GM06990 (cell line): ENCODE measurements around the gene PELI3.

ENCODE experiments used
- DNase-seq: peaks from one replicate; pipeline ENCODE4 v3.0.0-alpha.2; 2011; ENCODE audit not compliant: insufficient read length; ENCODE audit errors: extremely low read depth
- H3K27me3 ChIP-seq: replicated peaks from 2 replicates; pipeline ENCODE4 v1.6.0; 2011; ENCODE audit warnings: low read length; ENCODE audit not compliant: control insufficient read depth, insufficient read depth
- H3K36me3 ChIP-seq: 2 replicates; pipeline ENCODE4 v1.5.1; 2011; ENCODE audit warnings: low read length; ENCODE audit not compliant: control insufficient read depth, insufficient read depth
- H3K4me3 ChIP-seq: replicated peaks from 2 replicates; pipeline ENCODE4 v1.5.1; 2011; ENCODE audit warnings: low read depth, mild to moderate bottlenecking, control low read depth, low read length
- CTCF ChIP-seq: IDR thresholded peaks from 2 replicates; pipeline ENCODE4 v1.5.1; 2011; ENCODE audit warnings: low read length, control low read depth, mild to moderate bottlenecking, inconsistent platforms; ENCODE audit not compliant: insufficient read depth, poor library complexity, severe bottlenecking

The PELI3 gene

GRCh38 chr11:66510271-66510989, 43.7 kb downstream of the PELI3 start, which contains the start of gene BBS1:
Gene BBS1, plus strand, starts transcription at chr11:66510635. Its CDS starts 25 bp downstream, at chr11:66510660.
- Histone ChIP-seq H3K27me3 (no peaks in the 10 kb centered on the region), H3K4me3 (peak within 1 kb of the TSS; percentile 90), H3K36me3 (peaks cover 5% of the 10 kb centered on the region)
- no peak for TF ChIP-seq CTCF
- DNase-seq: peak; percentile 82

- Histone ChIP-seq H3K4me3 (peak overlapping the region; percentile 90), H3K36me3 (peaks cover 5% of the 10 kb centered on the region), H3K27me3 (no peaks in the 10 kb centered on the region)
- no peak for DNase-seq
- TF ChIP-seq CTCF: no peak
These were observed 44.3 kb downstream of the PELI3 start for GRCh38 chr11:66510990-66511339.

- no peak for DNase-seq
- Histone ChIP-seq H3K27me3 (no peaks in the 10 kb centered on the region), H3K36me3 (peaks cover 14% of the 10 kb centered on the region), H3K4me3 (no peak overlapping the region)
- no peak for TF ChIP-seq CTCF
These were observed 56.9 kb downstream of the PELI3 start for GRCh38 chr11:66523611-66524010.

- no peak for DNase-seq
- TF ChIP-seq CTCF: no peak
- H3K36me3 ChIP-seq: peaks cover 12% of the 10 kb centered on the region
These were observed 57.8 kb downstream of the PELI3 start for GRCh38 chr11:66524304-66525040.

More at GRCh38 chr11:66524304-66525040, 57.8 kb downstream of the PELI3 start:
- H3K4me3 ChIP-seq: no peak overlapping the region
- no peaks in the 10 kb centered on the region for H3K27me3 ChIP-seq
